HCT116 (cell line): ENCODE measurements around the gene NPSR1. TPM values are rescaled to one million over a fixed set of nuclear protein-coding genes. Genes with fewer than 3 reads are reported as not detected.

ENCODE experiments used
- ATAC-seq: fragments of 200-7000 bp; cut with Tn5 transposase; 2 replicates; pipeline ENCODE4 v1.9.1; 2020; ENCODE audit warnings: mild to moderate bottlenecking, moderate library complexity
- BruUV-seq: library from RNA; stranded (reverse); fragments of 400-500 nt; replicated peaks from 2 replicates; lab custom pipeline; 2021; lab: Mats Ljungman, UMichigan
- CTCF ChIA-PET: fragments of 300-600 bp; sonication (Branson Sonifier 250); formaldehyde crosslinking; loops from one replicate; lab custom pipeline; 2021; ENCODE audit warnings: antibody characterized with exemption; lab: Charles Lee
- POLR2A ChIA-PET: fragments of 300-600, 350-600 bp; sonication (Branson Sonifier 250); formaldehyde crosslinking; loops from one replicate; lab custom pipeline; 2021; ENCODE audit warnings: antibody characterized with exemption; lab: Charles Lee
- RAD21 ChIA-PET, 2 experiments: fragments of 300-600 bp; sonication (Branson Sonifier 250); formaldehyde crosslinking; loops; one replicate each; lab custom pipeline; 2023; ENCODE audit warnings: low total read pairs in 2 of 2; ENCODE audit not compliant: uncharacterized antibody in 2 of 2, unreplicated experiment in 2 of 2, low non-redundant PET in 1 of 2; lab: Charles Lee
- DNase-seq: peaks from one replicate; pipeline ENCODE4 v3.0.0-alpha.2; 2010; ENCODE audit warnings: low read depth, low spot score
- H2AFZ ChIP-seq: fragments of 200-600 bp; shearing (Covaris generic), sonication (generic); 2 replicates; pipeline ENCODE4 v1.6.1; 2017; ENCODE audit warnings: low read depth, mixed run types, mixed read lengths, antibody characterized with exemption, low read length; ENCODE audit not compliant: poor library complexity, severe bottlenecking
- H3K27ac ChIP-seq: 2 replicates; pipeline ENCODE4 v1.5.1; 2012; ENCODE audit warnings: low read depth, low read length
- H3K27me3 ChIP-seq: fragments of 200-600 bp; sonication (generic); 2 replicates; pipeline ENCODE4 v1.6.1; 2016; ENCODE audit warnings: mixed run types, low read length, mixed read lengths; ENCODE audit not compliant: insufficient read depth
- H3K36me3 ChIP-seq, 2 experiments: fragments of 200-500 bp in 1 of 2; fragments of 200-600 bp in 1 of 2; sonication (Bioruptor generic) in 1 of 2; sonication (generic) in 1 of 2; 2 replicates each; pipeline versions ENCODE4 v1.5.1 to v1.6.1; 2014 to 2016; ENCODE audit warnings: low read length in 2 of 2, inconsistent platforms in 1 of 2, mixed read lengths in 1 of 2, mixed run types in 1 of 2; ENCODE audit not compliant: insufficient read depth in 2 of 2, control insufficient read depth in 1 of 2
- H3K4me1 ChIP-seq, 2 experiments: fragments of 200-600 bp in 1 of 2; sonication (generic) in 1 of 2; 2 replicates each; pipeline versions ENCODE4 v1.5.1 to v1.6.1; 2012 to 2017; ENCODE audit warnings: low read length in 2 of 2, inconsistent platforms in 1 of 2, mild to moderate bottlenecking in 1 of 2, mixed read lengths in 1 of 2, mixed run types in 1 of 2, moderate library complexity in 1 of 2; ENCODE audit not compliant: insufficient read depth in 2 of 2, control insufficient read depth in 1 of 2
- H3K4me2 ChIP-seq: fragments of 200-600 bp; sonication (generic); 2 replicates; pipeline ENCODE4 v1.6.1; 2017; ENCODE audit warnings: mixed run types, low read length, mixed read lengths
- H3K4me3 ChIP-seq, 2 experiments: fragments of 200-600 bp in 1 of 2; sonication (generic) in 1 of 2; replicated peaks in 1 of 2; 2 replicates each; pipeline ENCODE4 v1.5.1; 2011 to 2016; ENCODE audit warnings: low read length in 2 of 2, control low read depth in 1 of 2, low read depth in 1 of 2, mild to moderate bottlenecking in 1 of 2, mixed read lengths in 1 of 2, mixed run types in 1 of 2
- H3K79me2 ChIP-seq: fragments of 200-600 bp; sonication (generic); 2 replicates; pipeline ENCODE4 v1.6.1; 2017; ENCODE audit warnings: mild to moderate bottlenecking, mixed run types, low read length, moderate library complexity, mixed read lengths; ENCODE audit not compliant: insufficient read depth
- H3K9ac ChIP-seq: fragments of 200-600 bp; sonication (generic); 2 replicates; pipeline ENCODE4 v1.6.1; 2016; ENCODE audit warnings: low read length, mixed read lengths
- H3K9me2 ChIP-seq: fragments of 200-600 bp; sonication (generic), shearing (Covaris generic); 2 replicates; pipeline ENCODE4 v1.6.1; 2017; ENCODE audit warnings: mixed run types, mild to moderate bottlenecking, moderate library complexity; ENCODE audit not compliant: insufficient read depth
- H3K9me3 ChIP-seq, 2 experiments: fragments of 200-500 bp in 1 of 2; fragments of 200-600 bp in 1 of 2; sonication (Bioruptor generic) in 1 of 2; sonication (generic) in 1 of 2; 2 replicates each; pipeline ENCODE4 v1.6.1; 2014 to 2017; ENCODE audit warnings: low read length in 2 of 2, mixed read lengths in 2 of 2, inconsistent platforms in 1 of 2, low read depth in 1 of 2, mild to moderate bottlenecking in 1 of 2, mixed run types in 1 of 2, moderate library complexity in 1 of 2; ENCODE audit not compliant: control insufficient read depth in 1 of 2, insufficient read depth in 1 of 2
- H4K20me1 ChIP-seq: fragments of 200-600 bp; sonication (generic), shearing (Covaris generic); 2 replicates; pipeline ENCODE4 v1.6.1; 2017; ENCODE audit warnings: mixed run types, mild to moderate bottlenecking, moderate library complexity; ENCODE audit not compliant: insufficient read depth
- CBX3 ChIP-seq: IDR thresholded peaks from 2 replicates; pipeline ENCODE4 v1.6.1; 2012; ENCODE audit warnings: low read depth
- ELF1 ChIP-seq: IDR thresholded peaks from 2 replicates; pipeline ENCODE4 v1.6.1; 2012; ENCODE audit warnings: low read depth, borderline replicate concordance
- EZH2 ChIP-seq: fragments of 200-600 bp; sonication (generic); IDR thresholded peaks from 2 replicates; pipeline ENCODE4 v1.6.1; 2017; ENCODE audit warnings: antibody characterized with exemption, mixed run types
- JUND ChIP-seq: IDR thresholded peaks from 2 replicates; pipeline ENCODE4 v1.6.1; 2012
- POLR2A ChIP-seq: IDR thresholded peaks from 2 replicates; pipeline ENCODE4 v1.7.0; 2011; ENCODE audit warnings: borderline replicate concordance; ENCODE audit not compliant: insufficient read depth, insufficient read length; ENCODE audit errors: extremely low read depth
- POLR2AphosphoS5 ChIP-seq: IDR thresholded peaks from 2 replicates; pipeline ENCODE4 v1.6.1; 2011; ENCODE audit warnings: mild to moderate bottlenecking, low read depth, low read length, moderate library complexity
- RAD21 ChIP-seq: IDR thresholded peaks from 2 replicates; pipeline ENCODE4 v1.6.1; 2012; ENCODE audit warnings: low read depth, mild to moderate bottlenecking
- SP1 ChIP-seq: IDR thresholded peaks from 2 replicates; pipeline ENCODE4 v1.6.1; 2012; ENCODE audit warnings: low read depth
- SRF ChIP-seq: IDR thresholded peaks from 2 replicates; pipeline ENCODE4 v1.6.1; 2012; ENCODE audit warnings: low read depth
- ZFX ChIP-seq: fragments of 450-650 bp; IDR thresholded peaks from 2 replicates; pipeline ENCODE4 v1.6.1; 2017
- ZNF274 ChIP-seq: fragments of 200-500 bp; sonication (Bioruptor generic); IDR thresholded peaks from 2 replicates; pipeline ENCODE4 v1.6.1; 2014; ENCODE audit warnings: mild to moderate bottlenecking, low read depth, low read length, inconsistent platforms
- intact Hi-C: fragments of 100-400 bp; cut with micrococcal nuclease; formaldehyde crosslinking; loops from 2 replicates; pipeline ENCODE4 v1.10.0; 2022
- total RNA-seq: library from RNA; stranded (reverse); gene quantifications from one replicate; pipeline ENCODE4 v1.2.1, GENCODE V29; 2021; ENCODE audit not compliant: unreplicated experiment
- TF ChIP-seq, protein P1 (sequence below), 3 experiments: fragments of 200-600 bp in 1 of 3; sonication (generic) in 1 of 3; IDR thresholded peaks in 2 of 3; conservative IDR thresholded peaks in 1 of 3; 2 replicates each; pipeline ENCODE4 v1.5.1; 2012 to 2017; ENCODE audit warnings: low read depth in 2 of 3, low read length in 2 of 3, antibody characterized with exemption in 1 of 3, borderline replicate concordance in 1 of 3, control low read depth in 1 of 3, mild to moderate bottlenecking in 1 of 3, mixed read lengths in 1 of 3, mixed run types in 1 of 3, moderate library complexity in 1 of 3; ENCODE audit not compliant: insufficient read depth in 1 of 3

Gene NPSR1
- total RNA-seq, 1 experiment from 2014 or later = not detected

DNA sequence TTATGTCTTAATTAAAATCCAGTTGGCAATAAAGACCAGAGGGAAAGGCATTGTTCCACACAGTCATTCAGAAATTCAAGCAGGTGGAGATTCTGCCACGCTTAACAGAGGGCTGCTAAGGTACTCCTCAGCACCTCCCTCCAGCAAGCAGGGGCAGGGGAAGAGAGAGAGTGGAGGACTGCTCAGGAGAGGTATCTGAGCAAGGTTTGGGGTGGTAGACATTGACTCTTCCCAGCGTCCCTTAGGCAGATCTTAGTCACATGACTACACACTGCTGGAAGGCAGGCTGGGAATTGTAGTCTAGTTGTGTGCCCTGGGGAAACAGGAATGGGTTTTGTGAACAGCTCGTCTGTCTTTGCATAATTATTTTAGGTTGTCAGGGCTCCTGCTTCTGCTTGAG is 181.6 kb downstream of the NPSR1 start:
- Histone ChIP-seq H3K36me3 (no peaks in the 10 kb centered on the region), H3K9me2 (no peaks in the 10 kb centered on the region), H3K4me3 (no peak overlapping the region), H2AFZ (no peak overlapping the region), H3K79me2 (no peaks in the 10 kb centered on the region), H3K9me3 (no peaks in the 10 kb centered on the region), H3K27ac (no peak overlapping the region), H3K4me2 (no peak overlapping the region), H4K20me1 (no peaks in the 10 kb centered on the region), H3K27me3 (no peaks in the 10 kb centered on the region), H3K9ac (no peak overlapping the region), H3K4me1 (peaks cover 8 to 20% of the 10 kb centered on the region in 2 experiments; a peak in 3 of 4 replicates)
- TF ChIP-seq ZNF274 (no peak), CBX3 (no peak), POLR2AphosphoS5 (no peak), ZFX (no peak), SRF (no peak), SP1 (no peak), POLR2A (no peak), JUND (no peak), ELF1 (no peak), EZH2 (no peak), RAD21 (no peak)
- TF ChIP-seq, protein P1, sequence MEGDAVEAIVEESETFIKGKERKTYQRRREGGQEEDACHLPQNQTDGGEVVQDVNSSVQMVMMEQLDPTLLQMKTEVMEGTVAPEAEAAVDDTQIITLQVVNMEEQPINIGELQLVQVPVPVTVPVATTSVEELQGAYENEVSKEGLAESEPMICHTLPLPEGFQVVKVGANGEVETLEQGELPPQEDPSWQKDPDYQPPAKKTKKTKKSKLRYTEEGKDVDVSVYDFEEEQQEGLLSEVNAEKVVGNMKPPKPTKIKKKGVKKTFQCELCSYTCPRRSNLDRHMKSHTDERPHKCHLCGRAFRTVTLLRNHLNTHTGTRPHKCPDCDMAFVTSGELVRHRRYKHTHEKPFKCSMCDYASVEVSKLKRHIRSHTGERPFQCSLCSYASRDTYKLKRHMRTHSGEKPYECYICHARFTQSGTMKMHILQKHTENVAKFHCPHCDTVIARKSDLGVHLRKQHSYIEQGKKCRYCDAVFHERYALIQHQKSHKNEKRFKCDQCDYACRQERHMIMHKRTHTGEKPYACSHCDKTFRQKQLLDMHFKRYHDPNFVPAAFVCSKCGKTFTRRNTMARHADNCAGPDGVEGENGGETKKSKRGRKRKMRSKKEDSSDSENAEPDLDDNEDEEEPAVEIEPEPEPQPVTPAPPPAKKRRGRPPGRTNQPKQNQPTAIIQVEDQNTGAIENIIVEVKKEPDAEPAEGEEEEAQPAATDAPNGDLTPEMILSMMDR (IDR thresholded peaks at IDR 0.05 in 2 of 3, conservative IDR thresholded peaks at IDR 0.05 in 1 of 3; ENCODE audit: borderline replicate concordance in 1 of 3, insufficient read depth in 1 of 3, low read depth in 2 of 3, low read length in 2 of 3) = no peak
- DNase-seq (no peak), ATAC-seq (no peak)
- ChIA-PET RAD21 (no interaction called here), CTCF (no interaction called here), POLR2A (no interaction called here)
- no TSS peak for BruUV-seq
- intact Hi-C loops = no loop called here
